Stimulated activated CD4-positive, alpha-beta T cell treated with anti-CD3 and anti-CD28 coated beads, Interleukin-15, amount 100 ng/mL, for 24 hours (primary cell): ENCODE data around the gene FMNL2.
A peak's percentile ranks its signal among the peaks of the same experiment; 100 is the strongest.

Source experiments
- DNase-seq: peaks from one replicate; pipeline ENCODE4 v3.0.0-alpha.2; 2020

FMNL2 gene

DNA sequence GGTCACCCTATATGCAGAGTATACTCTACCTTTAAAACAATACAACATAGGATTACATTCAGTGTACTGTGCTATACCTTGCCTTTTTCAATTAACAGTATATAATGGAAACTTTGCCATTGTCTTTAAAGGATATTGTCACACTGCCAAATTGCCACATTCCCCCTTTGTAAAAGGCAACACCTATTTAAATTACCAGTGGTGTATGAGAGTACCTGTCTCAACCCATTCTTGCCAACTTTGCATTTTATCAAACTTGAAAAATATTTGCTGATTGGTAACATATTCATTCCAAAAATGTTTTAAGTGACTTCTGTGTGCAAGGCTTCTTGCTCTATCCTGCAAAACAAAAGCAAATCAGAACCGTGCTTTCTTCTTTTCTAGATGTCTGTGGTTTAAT, 92.9 kb downstream of the FMNL2 start:
- no peak for DNase-seq

DNA sequence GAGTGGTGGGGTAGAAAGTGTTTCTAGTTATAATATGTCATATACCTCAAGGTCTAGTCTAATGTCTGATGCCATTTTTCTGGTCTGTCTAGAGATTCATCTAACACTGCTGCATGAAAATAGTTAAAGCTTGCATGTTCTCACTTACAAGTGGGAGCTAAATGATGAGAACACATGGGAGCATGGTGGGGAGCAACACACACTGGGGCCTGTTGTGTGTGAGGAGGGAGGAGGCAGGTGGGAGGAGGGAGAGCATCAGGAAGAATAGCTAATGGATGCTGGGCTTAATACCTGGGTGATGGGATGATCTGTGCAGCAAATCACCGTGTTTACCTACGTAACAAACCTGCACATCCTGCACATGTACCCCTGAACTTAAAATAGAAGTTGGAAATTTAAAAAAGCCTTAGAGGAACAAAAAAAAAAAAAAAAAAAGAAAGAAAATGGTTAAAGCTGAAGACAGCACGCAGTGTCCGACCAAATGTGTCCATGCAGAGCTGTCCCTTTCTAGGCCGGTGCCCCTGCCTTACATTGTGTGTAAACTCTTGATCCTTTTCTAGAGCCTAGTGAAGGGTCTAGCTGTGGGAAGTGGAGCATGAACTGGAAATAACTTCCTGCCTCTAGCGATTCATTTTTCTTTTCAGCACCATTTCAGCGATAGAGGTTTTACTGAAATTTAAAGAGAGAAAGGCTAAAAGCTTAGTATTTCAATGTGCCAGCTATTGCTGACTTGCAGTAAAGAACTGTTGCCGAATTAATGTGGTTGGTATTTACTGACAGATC, 94.0 kb downstream of the FMNL2 start:
- DNase-seq: no peak

- no peak for DNase-seq
Measured at GRCh38 chr2:152430876-152431275, 95.9 kb downstream of the FMNL2 start.

GRCh38 chr2:152431370-152432098, 96.6 kb downstream of the FMNL2 start:
- DNase-seq: no peak

DNA sequence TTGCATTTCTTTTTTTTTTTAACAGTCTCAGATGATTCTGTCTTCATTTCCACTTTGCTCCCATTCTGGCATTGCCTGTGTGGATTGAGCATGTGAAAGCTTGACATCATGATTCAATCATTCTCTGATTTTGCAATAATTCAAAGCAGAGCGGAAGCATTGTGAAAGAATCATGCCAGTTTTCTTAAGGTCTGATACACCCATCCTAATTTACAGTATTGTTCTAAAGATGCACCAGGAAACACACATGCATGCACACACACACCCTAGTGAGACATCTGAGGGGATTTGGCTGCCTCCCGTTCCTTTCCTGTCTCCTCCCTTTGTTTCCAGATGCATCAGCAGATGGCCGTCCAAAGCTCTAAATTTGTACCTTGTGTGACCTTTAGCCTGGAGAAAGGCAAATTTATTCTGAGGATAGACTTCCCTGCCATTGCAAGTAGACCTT, 97.3 kb downstream of the FMNL2 start:
- DNase-seq: no peak

- no peak for DNase-seq
Measured at GRCh38 chr2:152432765-152433164, 97.8 kb downstream of the FMNL2 start.

DNA sequence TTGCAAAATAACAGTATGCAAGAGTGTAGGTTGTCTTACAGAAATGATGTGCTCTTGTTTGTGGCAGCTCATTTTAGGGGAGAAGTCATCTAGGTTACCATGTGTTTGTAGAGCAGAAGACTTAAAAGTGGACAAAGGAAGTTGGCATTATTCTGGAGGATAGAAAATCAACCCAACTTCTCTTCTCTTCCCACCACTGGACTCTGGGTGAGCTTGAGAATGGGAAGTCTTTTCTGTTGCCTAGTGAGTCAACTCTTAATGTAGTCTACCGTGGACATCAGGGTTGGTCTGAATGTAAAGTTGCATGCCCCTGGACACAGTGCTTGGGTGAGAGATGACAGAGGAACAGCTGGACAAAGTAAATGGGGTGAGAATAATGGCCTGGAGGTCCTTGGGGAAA, 98.3 kb downstream of the FMNL2 start:
- DNase-seq: no peak

- no peak for DNase-seq
Measured at GRCh38 chr2:152433791-152434190, 98.8 kb downstream of the FMNL2 start.

DNA sequence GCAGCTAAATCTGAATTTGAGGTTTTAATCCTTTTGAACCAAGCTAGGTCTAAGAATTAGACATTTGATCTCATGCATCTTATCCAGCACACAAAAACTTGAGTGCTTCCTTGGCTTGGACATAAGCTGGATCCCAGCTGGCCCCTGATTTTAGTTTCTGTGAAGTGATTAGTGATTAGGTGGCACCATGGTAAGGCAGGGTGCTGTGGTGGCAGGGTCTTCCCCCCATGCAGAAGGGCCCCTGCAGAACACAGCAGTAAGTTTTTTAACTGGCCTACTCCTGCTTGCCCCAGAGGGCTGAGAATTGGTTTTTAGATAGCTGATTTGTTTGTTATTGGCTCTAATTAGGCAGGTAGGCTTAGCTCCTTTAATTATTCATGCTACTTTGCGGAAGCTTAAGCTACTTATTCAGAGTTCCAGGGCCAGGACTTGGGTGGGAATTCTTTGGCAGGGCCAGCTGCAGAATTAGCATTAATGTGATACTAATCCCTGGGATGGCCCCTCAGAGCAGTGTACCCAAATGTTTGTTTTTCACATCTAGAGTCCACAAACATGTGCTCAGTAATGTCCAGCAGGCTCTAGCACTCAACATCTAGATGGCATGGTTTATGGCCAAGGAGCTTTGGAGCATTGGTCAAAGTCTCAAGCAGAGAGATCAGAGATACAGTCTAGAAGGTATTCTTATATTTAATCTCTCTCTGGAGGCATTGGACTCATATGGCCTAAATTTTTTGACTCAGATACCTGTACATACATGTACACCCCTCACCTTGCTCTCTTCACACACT, 99.6 kb downstream of the FMNL2 start:
- no peak for DNase-seq

- DNase-seq: no peak
Measured at GRCh38 chr2:152436148-152436547, 101.2 kb downstream of the FMNL2 start.

DNA sequence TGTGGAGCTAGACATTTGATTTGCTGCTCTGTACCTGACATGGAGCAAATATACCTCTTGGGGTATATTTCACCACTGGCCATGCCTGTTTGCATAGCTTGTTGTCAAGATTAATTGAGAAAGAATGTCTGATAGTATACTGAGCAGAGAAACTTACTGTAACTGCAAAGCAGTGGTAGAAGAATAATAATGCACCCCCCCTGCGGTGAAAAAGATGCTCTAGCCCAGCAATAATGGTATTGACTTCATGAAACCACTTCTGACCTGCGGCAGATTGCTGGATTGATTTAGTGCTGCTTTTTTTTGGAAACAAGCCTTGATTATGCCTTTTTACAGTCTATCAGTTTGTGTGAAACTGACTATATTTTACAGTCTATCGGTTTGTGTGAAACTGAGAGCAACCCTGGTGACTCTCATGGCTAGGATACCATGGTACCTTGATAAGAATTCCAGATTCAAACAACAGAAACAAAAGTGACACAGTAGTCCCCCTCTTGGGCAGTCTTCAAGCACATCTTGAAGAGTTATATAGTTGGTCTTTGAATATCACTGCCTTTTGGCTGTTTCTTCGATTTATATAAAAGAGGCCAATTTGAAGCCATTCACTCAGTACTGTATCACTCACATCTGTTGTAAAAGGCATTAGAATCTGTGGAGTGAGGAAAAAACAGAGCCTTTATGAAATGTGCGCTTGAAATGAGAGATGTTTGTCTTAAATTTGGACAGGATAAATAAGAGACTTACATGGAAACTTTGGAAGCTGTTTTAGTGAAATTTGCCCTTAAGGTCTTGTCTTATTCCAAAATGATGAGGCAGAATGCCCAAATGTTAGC, 102.5 kb downstream of the FMNL2 start:
- DNase-seq: no peak

DNA sequence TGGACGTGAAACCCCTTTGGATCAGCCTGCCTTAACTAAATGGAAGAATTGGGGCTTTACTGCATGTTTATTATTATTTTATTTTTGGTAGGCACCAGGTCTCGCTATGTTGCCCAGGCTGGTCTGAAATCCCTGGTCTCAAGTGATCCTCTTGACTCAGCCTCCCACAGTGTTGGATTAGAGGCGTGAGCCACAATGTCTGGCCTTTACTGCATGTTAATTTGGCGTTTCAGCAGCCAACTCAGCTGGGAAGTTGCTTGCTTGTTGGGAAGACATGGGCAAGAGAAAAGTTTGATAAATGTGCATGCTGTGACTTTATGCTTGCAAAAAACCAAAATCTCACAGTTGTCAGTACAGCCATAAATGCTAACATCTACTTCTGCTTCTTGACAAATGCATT, 105.1 kb downstream of the FMNL2 start:
- no peak for DNase-seq

DNA sequence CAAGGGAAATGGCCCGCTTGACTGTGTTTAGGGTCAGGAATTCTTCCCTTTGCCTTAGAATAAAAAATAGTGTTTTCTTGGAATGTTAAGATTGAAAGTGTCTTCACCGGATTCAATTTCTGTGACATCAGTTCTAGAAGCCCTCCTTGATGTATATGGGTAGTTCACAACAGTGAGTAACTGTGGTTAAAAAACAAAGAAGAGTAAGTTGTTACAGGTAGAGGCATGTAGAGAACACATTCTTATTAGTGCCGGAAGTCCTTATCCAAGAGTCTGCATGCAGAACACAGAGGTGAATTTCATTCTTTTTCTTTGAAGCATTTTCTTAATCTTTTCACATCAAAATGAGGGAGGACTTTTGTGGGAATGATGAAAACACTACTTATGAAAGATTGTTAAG, 105.5 kb downstream of the FMNL2 start:
- DNase-seq: no peak

- no peak for DNase-seq
Measured at GRCh38 chr2:152441961-152442360, 107.0 kb downstream of the FMNL2 start.

DNA sequence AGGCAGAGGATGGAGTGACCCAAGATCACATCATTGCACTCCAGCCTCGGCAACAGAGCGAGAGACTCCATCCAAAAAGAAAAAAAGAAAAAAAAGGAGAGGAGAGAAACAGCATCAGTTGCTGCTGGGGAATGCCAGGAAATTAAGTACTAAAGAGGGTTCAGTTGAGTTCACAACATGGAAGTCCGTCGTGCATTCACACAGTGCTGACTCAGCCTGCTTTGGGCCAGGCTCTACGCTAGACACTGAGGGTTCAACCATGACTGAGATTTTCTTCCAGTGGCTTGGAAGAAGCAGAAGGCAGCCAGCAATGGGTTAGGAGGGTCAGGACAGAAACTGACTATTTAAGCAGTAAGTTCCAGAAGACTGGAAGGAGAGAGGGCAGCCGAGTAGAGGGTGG, 108.8 kb downstream of the FMNL2 start:
- DNase-seq: no peak

- no peak for DNase-seq
Measured at GRCh38 chr2:152444448-152444847, 109.5 kb downstream of the FMNL2 start.

DNA sequence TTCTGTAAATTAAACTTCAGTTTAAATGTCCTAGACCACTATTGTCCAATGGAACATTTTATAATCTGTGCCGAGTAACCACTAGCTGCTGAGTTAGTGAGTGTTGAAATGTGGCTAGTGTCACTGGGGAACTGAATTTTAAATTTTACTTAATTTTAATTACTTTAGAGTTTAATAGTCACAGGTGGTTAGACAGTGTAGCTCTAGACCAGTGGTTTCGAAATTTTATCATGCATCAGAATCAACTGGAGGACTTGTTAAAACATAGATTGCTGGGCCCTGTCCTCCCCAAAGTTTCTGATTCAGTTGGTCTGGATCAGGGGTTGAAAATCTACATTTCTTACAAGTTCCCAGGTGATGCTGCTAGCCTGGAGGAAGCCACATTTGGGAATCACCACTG, 110.4 kb downstream of the FMNL2 start:
- DNase-seq: no peak

GRCh38 chr2:152445791-152446201, 110.8 kb downstream of the FMNL2 start:
- peak; percentile 9 for DNase-seq

DNA sequence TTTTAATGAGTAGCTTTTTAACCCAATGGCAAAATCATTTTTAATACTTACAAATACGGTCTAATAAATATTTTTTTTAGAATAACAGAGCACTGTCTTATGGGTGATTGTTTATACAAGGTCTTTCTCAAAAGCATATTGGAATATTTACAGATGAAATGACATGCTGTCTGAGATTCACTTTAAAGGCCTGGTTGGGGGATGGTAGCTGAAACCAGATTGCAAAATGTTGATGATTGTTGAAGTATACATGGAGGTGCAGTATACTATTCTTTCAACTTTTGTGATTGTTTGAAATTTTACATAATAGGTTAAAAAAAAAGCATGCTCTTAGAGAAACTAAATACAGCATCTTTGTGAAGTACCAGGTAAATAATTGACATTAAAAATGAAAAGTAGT, 111.2 kb downstream of the FMNL2 start:
- DNase-seq: no peak

DNA sequence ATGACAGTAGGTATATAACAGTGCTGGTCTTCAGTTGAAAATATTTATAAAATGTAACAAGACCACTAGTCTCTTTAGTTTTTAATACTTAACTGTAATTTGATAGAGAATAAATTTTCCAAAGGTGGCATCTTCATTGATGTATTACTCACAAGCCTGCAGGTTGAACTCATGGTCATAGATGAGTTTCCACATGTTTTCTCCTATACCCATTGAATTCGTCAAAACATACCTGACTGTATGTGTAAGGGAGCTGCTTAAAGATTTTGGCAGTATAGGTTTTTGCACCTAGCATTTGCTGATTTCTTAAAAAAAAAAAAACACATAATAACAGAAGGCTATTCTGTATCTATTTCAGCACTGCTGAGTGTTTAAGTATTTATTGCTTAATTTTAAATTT, 112.9 kb downstream of the FMNL2 start:
- DNase-seq: no peak

GRCh38 chr2:152448606-152449005, 113.6 kb downstream of the FMNL2 start:
- no peak for DNase-seq

DNA sequence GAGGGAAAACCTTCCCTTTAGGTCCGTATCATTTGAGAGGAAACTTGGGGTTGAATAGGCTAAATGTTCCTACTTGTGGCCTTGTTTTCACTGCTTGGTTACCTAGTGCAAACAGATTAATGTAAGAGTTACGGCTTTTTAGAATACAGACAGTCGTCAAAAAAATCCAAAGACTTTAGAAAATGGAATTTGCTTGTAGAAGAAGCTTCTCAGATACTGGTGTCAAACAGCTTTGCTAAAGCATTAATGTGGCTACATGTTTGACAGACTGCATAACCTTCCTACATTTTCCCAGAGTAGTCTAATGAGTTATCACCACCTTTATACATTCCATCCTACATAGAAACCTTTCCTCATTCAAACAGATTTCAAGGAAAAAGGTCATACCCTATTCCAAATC, 114.6 kb downstream of the FMNL2 start:
- no peak for DNase-seq

- no peak for DNase-seq
Measured at GRCh38 chr2:152450176-152450575, 115.2 kb downstream of the FMNL2 start.
